Fibroblast of skin of left biceps (primary cell): Measurements from ENCODE around the gene JARID2.
"Not testable (repeated sequence)": the region's sequence is repeated elsewhere in the genome, so short reads cannot be mapped to it uniquely, and the experiment has no call there.

ENCODE experiments used
- DNase-seq, 2 experiments: peaks; one replicate each; pipeline ENCODE4 v3.0.0-alpha.2; 2013; ENCODE audit warnings: low read depth in 2 of 2

Gene JARID2

DNA sequence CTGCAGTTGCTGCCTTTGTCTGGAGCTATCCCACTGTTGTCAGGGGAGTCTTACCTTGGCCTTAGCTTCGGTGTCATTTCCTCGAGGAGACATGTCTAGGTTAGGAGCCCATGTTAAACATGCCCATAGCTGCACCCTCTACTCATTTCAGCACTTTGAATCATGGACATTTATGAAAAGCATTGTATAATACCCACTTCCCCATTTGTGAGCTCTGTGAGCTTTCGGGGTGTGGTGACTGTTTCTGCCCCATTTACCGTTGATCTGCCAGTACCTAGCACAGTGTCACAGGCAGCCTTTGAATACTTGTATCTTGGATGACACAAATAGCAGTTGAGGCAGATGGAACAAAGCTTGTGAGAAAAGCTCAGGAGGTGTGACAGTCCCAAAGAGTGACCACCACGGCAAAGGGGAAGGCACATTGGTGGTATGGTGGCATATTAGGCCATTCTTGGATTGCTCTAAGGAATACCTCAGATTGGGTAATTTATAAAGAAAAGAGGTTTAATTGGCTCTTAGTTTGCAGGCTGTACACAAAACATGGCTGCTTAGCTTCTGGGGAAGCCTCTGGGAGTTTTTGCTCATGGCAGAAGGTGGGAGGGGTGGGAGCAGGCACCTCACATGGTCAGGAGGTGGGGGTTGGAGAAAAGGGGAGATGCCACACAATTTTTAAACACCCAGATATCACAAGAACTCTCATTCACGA, 42.0 kb downstream of the JARID2 start:
- DNase-seq, result no peak

DNA sequence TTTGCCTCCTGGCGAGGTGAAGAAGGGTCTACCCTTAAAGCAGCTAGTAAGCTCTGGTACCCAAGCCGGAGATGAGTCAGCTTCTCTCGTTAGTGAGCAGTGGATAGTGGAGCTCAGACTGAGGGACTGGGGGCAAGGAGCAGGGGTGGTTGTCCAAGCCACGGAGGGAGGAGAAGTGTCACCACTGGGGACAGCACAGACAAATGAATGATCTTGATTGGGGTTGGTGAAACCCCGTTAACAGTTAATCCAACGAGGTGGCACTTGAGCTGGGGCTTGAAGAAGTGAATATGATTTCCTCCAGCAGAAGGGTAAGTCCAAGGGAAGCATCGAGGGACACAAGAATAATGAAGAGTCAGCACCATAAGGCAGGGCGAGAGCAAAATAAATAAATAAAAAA, 43.0 kb downstream of the JARID2 start:
- no peak for DNase-seq

DNA sequence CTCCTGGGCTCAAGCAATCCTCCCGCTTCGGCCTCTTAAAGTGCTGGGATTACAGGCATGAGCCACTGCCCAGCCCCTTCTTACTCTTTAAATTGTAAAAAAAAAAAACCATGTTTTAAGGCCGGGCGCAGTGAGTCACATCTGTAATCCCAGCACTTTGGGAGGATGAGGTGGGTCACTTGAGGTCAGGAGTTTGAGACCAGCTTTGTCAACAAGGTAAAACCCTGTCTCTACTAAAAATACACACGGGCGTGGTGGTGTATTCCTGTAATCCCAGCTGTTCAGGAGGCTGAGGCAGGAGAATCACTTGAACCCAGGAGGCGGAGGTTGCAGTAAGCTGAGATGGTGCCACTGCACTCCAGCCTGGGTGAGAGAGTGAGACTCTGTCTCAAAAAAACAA, 43.6 kb downstream of the JARID2 start:
- DNase-seq, result not testable (repeated sequence)

DNA sequence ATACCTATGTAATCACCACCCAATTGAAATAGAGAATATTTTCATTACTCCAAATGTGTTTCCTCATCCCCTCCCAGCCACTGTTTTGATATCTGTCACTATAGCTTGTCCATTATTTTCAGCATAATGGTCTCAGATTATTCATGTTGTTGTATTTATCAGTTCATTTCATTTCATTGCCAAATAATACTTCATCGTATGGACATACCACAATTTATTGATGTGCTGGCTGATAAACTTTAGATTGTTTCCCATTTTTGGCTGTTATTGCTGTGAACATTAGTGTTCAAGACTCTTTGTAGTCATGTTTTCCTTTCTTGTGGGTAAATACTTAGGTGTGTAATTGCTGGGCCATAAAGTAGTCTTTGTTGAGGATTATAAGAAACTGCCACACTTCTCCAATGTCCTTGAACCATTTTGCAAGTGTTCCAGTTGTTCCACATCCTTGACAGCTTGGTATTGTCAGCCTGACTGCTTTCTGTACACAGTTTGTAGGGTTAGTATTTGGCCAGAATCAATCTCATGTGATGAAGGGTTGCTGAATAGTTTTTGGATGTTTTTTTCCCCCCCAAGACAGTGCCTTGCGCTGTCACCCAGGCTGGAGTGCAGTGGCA, 44.3 kb downstream of the JARID2 start:
- no peak for DNase-seq

- no peak for DNase-seq
Measured at GRCh38 chr6:15290962-15291704, 45.3 kb downstream of the JARID2 start.

DNA sequence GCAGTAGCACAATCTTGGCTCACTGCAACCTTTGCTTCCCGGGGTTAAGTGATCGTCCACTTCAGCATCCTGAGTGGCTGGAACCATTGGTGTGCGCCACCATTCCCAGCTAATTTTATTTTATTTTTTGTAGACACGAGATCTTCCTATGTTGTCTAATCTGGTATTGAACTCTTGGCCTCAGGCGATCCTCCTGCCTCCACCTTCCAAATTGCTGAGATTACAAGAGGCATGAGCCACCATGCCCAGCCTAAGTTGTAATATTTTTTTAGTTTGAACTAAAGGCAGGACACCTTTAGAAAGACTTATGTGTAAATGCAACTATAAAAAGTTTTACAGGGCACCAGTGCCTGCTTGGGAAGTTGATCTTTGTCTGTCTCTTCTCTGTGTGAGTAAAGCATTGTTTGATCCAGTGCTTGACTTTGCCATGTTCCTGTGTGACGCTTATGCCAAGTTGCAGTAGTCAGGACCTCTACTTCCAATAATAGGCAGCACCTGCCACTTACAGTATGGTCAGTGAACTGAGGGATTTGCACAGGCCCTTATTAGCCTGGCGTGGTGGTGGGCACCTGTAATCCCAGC, 46.9 kb downstream of the JARID2 start:
- DNase-seq, result no peak

- no peak for DNase-seq
Measured at GRCh38 chr6:15293674-15294073, 47.8 kb downstream of the JARID2 start.

- no peak for DNase-seq
Measured at GRCh38 chr6:15294504-15294903, 48.6 kb downstream of the JARID2 start.

DNA sequence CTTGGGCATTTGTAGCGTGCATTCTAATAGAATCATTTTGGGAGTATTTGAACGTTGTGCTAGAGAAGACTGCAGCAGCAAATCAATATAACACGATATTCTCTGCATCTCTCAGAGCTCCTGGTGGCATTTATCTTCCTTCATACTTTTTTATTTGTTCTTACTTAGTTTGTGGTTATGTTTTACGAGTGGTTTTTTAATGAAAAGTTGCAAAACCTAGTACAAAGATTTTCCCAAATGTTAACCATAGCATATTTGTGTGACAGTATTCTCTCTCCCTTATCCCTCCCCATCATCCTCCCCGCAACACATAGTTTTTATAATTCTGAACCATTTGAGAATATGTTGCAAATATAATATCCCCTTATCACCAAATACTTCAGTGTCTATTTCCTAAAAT, 50.4 kb downstream of the JARID2 start:
- no peak for DNase-seq

DNA sequence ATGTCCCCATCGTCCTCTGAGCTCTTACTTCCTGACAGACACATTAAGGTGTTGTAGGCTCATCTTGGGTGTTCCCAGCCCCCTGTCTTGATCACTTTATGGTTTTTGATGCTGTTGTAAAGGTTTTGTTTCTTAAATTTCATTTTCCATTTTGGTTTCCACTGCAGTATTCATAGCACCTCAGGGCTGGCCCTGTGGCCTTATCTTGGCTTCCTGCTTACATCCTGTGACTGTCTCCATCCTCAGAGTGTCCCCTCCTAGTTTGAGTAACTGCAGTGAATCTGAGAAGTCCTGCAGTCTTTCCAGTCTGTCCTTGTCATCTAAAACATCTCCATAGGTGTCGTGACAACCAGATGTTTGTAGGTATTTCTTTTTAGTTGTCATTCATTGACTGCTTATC, 50.9 kb downstream of the JARID2 start:
- DNase-seq, result no peak

- DNase-seq, result not testable (repeated sequence)
Measured at GRCh38 chr6:15297167-15297566, 51.3 kb downstream of the JARID2 start.

- DNase-seq, result no peak
Measured at GRCh38 chr6:15297895-15298590, 52.2 kb downstream of the JARID2 start.

GRCh38 chr6:15299430-15300131, 53.7 kb downstream of the JARID2 start:
- no peak for DNase-seq

DNA sequence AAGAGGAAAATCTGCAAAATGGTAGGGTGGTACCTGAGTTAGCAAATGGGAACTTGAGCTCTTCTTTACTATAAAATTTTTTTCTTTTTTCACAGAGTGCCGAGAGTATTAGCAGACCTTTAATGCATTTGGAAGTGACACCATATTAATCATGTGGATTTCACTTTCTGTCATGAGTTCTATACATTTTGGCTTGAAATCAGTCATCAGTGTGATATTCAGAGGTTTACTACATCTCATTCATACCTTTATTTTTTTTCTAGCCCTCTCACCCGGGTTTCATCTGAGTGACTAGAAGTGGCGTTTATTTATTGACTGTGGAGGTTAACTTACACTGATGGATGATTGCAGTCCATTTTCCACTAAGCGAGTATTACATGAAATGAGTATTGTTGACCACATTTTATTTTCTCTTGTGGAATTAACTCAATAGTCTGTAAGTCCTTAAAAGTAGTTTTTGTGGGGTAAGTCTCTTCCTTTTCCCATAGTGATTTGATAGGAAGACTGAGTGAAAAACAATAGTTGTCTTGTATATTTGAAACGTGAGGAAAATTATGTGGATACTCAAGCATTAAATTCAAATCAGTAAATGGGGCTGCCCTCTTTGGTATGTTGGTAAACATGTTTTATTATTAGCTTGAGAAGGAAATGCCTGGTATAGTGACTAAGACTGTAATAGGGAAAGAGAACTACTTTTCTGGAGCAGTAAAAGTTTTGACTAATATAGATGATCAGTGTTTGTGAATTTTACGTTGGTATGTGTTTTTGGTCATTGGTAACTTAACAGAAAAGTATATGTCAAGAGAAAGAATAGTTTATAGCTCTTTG, 55.5 kb downstream of the JARID2 start:
- DNase-seq, result no peak

DNA sequence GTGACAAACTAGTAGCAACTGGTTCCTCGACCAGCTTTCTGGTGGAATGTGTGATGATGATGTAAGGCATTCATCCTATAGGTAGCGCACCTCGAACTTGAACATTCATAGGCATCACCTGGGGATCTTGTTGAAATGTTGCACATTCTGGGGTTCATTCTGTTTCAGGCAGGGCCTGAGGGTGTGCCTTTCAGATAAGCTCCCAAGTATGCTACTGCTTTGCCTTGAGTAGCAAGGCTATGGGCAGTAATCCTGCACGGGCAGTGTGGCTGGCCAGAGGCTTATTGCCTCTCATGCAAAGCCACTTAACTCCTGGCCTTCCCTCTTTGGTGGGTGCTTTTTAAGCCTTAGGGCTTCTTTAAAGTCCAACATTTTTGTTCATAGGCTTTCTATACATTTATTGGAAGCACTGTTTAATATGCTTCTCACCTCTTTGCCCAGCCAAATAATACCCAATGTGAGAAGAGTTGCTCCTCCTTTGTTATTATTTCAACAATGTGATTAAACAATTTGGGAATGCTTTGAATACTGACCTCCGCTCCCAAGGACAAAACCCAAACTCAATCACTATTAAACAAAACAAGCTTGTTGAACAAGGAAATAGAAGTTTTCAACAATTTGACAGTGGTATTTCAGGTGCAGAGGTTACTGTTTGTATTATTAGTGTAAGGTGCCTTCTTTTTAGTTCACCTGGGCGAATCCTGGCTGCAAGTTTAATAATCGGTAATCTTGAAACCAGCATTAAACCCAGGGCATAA, 57.5 kb downstream of the JARID2 start:
- DNase-seq, result no peak

DNA sequence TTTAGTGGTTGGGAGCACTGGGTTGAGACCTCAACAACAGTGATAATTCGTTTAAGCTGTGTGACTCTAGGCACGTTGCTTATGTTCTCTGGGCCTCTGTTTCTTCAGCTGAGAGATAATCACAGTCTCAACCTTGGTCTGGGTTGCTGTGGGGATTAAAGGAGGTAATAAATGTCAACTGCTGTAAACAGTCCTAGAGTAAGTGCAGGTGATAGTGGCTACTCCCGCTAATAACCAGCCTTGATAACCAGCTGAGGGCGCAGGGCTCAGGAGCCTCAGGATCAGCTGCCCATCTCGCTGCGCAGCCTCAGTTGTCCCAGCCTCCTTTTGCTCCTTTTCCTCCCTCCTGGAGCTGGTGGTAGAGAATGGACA, 58.0 kb downstream of the JARID2 start:
- no peak for DNase-seq

DNA sequence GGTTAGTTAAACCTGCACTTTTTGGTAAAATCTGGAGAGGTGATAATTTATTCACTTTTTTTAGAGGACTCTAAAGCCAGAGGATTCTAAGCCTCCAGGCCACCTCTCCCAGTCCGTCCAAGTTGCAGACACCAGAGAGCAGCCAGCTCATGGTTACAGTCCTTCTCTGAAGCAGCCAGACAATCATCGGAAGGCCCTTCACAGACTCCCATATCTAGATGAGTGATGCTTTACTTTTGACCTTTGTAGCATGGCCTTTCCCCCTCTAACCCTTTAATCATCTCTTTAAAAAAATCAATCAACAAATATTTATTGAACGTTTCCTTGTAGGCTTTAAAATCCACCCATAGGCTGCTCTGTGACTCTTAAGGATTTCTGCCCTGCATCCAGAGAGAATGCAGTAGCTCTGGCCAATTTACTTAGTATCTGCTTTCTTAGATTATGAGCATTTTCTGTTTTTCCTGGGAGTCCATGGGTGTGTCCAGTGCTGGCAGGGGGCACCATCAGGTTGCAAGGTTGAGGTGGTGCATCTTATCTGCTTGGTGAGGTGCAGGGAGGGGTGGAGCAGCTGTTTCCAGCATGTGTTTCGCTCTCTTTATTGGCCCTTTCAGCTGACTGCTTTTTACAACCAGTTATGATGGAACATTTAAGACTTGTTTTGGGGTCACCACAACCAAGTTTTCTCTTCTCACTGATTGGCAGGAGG, 58.6 kb downstream of the JARID2 start:
- no peak for DNase-seq

- DNase-seq, result no peak
Measured at GRCh38 chr6:15305496-15305895, 59.6 kb downstream of the JARID2 start.

DNA sequence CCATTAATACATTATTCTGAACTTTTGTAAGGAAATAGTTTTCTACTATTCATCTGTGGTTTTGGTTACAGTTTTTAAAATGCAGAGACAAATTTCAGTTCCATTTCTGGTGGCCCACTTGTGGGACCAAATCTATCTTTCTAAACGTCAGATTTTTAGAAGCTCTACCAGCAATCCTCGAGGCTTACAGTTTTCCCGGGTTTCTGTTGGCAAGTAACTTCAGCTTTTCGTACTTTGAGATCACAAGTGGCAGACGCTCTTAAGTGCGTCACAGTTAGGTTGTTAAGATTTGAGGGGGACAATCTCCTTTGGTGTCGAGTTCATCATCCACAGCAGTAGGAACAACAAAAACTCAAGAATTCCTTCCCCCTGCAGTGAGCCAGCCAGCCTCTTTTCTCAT, 60.0 kb downstream of the JARID2 start:
- DNase-seq, result no peak
